Effector CD4-positive, alpha-beta T cell (primary cell): ENCODE measurements around the gene RAB39B.
"Not testable (repeated sequence)": the region's sequence is repeated elsewhere in the genome, so short reads cannot be mapped to it uniquely, and the experiment has no call there.

Source experiments
- DNase-seq: peaks from one replicate; pipeline ENCODE4 v3.0.0-alpha.2; 2020
- total RNA-seq: gene quantifications from one replicate; lab custom pipeline; 2026; lab: John Stamatoyannopoulos, UW

Gene RAB39B, protein sequence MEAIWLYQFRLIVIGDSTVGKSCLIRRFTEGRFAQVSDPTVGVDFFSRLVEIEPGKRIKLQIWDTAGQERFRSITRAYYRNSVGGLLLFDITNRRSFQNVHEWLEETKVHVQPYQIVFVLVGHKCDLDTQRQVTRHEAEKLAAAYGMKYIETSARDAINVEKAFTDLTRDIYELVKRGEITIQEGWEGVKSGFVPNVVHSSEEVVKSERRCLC
- total RNA-seq: 16.1 reads per million, percentile 42 among the genes with 10 or more reads in this experiment

DNA sequence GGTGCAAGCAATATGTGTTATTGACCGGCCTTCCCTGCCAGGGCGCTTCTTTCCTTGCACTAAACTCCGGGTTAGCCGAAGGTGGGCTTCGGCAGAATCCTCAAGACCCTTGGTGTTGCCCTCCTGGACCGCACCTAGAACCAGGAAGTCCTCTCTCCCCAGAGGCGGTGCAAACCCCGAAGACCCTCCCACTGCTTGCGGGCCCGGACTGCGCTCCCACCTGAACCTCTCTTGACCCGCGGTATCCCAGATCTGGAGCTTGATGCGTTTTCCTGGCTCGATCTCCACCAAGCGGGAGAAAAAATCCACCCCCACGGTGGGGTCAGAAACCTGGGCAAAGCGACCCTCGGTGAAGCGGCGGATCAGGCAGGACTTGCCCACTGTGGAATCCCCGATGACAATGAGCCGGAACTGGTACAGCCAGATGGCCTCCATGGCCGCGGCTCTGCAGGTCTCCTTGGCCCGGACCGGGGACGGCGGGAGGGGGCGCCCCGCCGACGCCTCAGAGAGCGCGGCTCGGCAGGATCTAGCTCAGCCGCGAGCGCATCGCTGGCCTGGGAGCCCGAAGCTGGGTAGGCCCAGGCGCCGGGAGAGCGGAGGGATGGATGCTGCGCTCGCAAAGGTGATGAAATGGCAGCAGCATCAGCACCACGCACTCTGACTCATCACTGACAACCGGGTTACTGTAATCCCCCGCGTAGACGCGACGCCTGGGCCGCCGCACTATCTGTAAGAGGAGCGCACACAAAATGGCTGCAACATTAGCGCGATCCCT is at the start of gene RAB39B:
RAB39B (minus strand) TSS at position 638 of the 775 bp plus-strand sequence; CDS start at position 435, 203 bp downstream.
- peak; percentile 56 for DNase-seq

DNA sequence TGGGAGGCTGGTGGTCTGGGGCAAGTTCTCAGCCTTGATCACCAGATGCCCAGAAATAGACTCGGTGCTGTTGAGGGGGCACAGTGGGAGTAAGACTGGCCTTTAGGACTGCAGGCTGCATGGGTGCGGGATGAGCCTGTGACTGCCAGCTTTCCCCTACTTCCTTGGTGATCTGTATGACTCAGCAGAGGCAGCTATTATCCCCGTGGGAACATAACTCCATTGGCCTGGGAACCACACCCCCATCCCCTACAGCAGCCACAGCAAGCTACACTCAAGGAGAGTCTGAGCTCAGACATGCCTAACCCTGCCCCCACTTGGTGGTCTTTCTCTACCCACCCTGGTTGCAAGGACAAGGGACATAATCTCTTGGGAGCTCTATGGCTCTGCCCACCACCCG is 49.5 kb upstream of the RAB39B start:
- DNase-seq: no peak

DNA sequence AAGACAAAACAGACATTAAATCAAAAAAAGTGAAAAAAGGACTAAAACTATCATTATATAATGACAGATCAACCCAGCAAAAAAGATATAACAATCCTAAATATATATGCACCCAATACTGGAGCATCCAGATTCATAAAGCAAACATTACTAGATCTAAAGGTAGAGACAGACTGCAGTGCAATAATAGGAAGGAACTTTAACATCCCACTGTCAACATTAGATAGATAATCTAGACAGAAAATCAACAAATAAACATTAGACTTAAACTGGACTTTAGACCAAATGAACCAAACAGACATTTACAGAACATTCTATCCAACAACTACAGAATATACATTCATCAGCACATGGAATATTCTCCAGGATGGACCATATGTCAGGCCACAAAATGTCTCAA is 29.5 kb upstream of the RAB39B start:
- DNase-seq: no peak

DNA sequence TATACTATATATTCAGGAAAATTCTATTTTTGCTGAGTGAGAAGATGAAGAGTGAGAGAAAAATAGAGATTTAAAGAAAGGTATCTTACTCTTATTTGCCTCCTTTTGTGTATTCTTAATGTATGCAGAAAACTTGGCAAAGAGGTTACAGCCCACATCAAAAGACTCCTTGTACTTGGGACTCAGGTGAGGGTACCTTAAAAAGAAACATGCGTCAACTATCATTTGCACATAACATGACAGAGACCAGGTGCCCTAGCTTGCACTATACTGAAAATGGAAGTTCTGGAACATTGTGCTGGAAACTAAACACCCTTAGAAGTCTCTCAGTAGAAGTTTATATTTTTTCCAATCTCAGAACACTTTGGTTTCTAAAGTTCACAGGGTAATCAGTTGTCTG is 15.6 kb upstream of the RAB39B start:
- DNase-seq: no peak

DNA sequence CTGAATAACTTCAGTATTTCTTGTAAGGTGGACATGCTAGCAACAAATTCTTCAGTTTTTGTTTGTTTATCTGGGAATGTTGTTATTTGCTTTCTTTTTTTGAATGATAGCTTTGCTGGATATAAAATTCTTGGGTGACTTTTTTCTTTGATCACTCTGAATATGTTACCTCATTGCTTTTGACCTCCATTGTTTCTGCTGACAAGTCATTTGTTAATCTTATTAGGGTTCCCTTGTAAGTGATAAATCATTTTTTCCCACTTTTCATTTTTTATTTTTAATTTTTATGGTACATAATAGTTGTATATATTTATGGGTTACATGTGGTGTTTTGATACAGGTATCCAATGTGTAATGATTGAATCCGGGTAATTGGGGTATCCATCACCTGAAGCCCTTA is 6.7 kb upstream of the RAB39B start:
- DNase-seq: no peak

DNA sequence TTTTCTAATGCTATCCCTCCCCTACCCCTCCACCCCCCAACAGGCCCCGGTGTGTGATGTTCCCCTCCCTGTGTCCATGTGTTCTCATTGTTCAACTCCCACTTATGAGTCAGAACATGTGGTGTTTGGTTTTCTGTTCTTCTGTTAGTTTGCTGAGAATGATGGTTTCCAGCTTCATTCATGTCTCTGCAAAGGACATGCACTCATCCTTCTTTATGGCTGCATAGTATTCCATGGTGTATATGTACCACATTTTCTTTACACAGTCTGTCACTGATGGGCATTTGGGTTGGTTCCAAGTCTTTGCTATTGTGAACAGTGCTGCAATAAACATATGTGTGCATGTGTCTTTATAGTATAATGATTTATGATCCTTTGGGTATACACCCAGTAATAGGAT is 3.7 kb upstream of the RAB39B start:
- not testable (repeated sequence) for DNase-seq

DNA sequence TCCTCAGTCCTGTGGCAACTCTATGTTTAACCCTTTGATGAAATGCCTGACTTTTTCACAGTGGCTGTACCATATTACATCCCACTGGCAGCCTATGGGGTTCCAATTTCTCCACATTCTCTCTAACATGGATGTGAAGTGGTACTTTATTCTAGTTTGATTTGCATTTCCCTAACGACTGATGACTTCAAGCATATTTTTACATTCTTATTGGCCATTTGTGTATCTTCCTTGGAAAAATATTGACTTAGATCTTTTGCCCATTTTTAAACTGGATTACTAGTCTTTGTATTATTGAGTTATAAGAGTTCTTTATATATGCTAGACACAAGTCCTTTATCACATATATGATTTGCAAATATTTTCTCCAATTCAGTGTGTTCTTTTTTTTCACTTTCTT is 2.1 kb upstream of the RAB39B start:
- DNase-seq: no peak

DNA sequence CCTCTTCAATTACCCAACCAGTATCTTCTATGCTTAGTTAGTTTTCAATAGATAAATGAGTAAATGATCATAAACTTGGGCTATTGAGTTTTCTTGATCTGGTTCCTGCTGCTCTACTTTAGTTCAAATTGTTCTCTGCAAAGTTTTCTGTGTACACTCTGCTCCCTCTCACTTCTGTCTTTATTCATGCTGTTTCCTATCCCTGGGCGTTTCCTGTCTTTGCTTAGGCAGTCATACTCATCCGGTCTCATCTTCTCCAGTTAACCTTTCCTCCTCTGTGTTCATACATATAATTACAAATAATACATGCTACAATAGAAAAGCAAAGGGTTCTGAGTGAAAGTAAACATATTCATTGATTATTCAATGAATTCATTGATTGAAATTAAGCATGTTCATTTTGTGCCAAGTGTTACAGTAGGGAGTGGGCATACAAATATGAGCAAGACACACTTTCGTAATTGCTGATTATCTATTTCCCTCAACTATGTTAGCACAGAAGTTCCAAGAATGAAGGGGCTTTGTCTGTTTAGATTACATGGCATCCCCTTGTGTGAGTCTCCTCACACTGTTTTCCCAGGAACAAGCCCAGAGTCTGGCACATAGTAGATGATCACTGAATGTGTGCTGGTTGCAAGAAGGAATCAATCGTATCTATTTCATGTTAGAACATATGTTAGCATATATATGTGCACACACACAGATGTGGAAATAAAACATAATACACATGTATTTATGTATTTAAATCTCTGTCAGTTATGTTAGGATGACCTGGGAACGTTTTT is 1.1 kb downstream of the RAB39B start:
- no peak for DNase-seq

DNA sequence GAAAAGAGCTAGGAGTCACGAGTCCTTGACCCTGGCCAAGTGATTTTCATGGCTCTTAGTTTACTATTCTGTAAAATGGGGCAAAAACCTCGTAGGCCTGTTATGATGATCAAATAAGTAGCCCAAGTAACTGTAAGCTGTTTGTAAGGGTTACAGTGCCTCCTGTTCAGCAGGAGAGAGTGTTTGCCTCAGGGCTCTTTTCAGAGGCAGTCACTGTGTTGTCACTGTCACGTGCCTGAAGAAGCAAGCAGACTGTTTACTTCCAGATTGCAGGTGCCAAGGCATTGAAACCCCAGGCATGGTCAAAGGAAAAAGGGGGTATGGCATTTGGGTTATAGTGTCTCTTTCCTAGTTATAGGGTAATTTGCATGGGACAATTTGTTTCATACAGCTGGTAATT is 4.5 kb downstream of the RAB39B start:
- DNase-seq: no peak

DNA sequence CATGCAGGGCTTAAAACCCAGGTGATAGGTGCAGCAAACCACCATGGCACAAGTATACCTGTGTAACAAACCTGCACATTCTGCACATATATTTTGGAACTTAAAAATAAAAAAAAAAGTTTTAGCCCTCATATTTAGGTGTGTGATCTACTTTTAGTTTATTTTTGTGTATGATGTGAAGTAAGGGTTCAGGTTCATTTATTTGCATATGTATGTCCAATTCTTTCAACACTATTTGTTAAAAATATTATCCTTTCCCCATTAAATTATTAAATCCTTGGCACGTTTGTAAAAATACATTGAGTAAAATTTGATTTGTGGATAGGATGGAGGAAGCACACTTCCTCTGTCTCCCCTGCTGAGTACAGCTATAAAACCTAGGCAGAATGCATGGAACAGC is 12.9 kb downstream of the RAB39B start:
- DNase-seq: no peak

DNA sequence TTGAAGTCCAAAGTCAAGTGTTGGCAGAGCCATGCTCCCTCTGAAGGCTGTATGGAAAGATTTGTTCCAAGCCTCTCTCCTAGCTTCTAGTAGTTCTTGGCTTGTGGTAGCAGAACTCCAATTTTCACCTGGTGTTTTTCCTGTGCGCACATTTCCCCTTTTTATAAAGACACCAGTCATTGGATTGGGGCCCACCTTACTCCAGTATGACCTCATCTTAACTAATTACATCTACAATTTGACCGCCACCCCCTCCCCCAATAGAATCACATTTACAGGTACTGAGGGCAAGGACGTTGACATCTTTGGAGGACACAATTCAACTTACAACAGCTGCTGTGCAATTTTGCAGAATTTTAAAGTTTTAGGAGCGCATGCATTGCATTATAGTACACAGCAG is 16.8 kb downstream of the RAB39B start:
- no peak for DNase-seq

DNA sequence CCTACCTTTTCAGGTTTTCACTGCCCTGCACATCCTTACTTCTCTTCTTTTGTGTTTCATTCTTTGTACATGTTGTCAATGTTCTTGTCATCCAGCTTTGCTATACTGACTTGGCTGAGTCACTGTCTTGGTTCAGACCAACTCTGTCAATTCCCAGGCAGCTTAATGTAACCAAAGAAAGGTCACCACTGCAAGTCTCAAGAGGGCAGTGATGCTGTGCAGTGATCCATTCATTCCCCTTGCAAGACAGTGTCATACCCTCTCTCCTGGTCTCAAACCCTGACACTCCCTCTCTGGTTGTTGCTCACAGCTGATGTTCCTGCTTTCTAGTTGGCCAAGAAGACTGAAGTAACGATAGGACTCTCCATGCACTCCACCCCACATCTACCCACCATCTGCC is 17.5 kb downstream of the RAB39B start:
- DNase-seq: no peak

DNA sequence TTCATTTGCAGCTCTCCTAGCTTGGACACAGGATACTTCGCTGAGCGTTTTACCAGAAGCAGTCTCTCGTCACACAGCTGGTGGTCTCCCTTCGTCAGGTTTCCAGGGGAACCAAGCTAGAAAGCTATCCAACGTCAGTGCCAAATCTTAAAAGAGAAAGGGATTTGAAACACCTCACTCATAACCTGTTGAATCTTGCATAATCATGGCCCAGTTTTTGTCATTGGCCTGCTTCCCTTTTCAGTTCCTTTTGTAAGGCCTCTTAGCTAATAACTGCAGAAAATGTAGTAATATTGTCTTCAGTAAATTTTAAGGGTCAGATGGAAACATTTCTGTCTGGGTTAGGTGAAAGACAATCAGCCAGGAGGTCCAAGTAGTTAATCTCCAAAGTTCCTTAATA is 22.0 kb downstream of the RAB39B start:
- DNase-seq: no peak

DNA sequence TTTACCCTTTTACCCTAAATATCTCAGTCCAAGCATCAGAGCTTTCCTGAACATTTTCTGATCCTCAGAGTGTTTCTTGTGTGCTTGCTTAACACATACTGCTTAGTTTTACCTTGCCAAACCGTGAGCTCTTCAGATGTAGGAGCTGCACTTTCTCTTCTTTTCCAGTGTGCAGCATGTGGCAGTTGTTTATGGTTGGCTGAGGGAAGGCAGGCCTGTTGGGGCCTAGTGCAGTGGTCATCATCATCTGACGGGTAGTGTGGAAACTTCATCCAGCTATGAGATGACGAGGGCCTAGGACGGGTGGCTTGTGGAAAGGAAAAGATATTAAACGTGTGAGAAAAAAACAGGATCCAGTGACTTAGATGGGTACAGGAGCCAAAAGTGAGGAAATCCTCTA is 26.6 kb downstream of the RAB39B start:
- DNase-seq: no peak

DNA sequence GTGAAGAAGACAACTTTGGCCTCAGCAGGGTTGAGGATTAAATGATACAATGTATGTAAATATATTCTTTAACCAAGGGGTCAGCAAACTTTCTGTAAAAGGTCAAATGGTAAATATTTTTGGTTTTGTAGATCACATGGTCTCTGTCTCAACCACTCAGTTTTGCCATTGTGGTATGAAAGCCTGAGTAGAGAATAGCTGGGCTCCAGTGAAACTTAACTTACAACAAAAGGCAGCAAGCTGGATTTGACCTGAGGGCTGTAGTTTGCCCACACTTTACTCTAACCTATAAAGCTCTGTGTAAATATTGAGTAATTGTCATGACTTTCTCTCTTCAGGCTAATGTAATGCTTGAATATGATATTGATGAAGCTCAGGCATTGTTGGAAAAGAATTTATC is 28.4 kb downstream of the RAB39B start:
- no peak for DNase-seq

DNA sequence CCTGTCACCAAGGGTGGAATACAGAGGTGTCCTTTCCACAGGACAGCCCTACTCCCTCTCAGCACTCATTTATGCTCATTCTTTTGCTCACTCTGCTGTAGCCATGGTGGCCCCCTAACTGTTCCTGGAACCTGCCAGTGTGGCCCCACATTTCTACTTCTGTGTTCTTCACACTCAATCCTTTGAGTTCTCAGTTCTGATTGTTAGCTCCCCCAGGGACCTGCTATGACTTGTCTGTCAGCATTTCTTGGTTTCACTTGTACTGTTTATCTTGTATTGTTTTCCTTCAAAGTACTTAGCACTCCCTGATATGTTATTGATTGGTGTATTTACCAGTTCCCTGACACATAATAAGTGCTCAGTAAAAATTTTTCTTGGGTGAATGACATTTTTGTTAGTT is 33.1 kb downstream of the RAB39B start:
- no peak for DNase-seq

DNA sequence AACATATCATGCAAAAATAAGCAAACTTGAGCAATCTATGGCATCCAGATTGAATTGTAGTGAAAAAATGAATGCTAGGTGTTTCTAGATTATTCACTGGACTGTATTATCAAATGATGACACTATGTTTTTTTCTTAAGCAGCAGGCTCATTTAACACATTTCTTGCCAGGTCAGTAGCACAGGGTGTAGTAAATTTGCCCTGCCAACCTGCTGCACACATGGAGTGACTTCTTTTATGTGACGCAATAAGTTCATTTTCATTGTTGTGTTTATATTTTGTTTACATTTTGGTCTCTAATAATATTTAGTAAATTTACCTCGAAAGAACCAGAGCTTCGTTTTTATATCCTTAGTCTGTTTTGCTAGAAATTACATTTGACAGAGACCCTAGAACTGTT is 38.5 kb downstream of the RAB39B start:
- no peak for DNase-seq

DNA sequence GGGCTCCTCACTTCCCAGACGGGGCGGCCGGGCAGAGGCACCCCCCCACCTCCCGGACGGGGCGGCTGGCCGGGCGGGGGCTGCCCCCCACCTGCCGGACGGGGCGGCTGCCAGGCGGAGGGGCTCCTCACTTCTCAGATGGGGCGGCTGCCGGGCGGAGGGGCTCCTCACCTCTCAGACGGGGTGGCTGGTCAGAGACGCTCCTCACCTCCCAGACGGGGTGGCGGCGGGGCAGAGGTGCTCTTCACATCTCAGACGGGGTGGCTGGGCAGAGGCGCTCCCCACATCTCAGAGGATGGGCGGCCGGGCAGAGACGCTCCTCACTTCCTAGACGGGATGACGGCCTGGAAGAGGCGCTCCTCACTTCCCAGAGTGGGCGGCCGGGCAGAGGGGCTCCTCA is 40.5 kb downstream of the RAB39B start:
- DNase-seq: not testable (repeated sequence)

DNA sequence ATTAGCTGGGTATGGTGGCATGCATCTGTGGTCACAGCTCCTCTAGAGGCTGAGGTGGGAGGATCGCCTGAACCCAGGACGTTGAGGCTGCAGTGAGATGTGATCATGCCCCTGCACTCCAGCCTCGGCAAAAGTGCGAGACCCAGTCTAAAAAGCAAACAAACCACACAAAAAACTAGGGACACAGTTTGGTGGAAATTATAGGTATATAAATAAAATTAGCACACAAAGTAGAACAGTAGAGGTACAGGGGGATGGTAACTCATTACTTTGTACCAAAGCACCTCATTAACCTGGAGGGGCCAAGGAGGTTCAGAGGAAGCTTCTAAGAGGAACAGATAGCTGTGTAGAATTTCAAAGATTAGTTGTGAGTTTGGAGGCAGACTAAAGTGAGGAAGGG is 42.9 kb downstream of the RAB39B start:
- DNase-seq: no peak

DNA sequence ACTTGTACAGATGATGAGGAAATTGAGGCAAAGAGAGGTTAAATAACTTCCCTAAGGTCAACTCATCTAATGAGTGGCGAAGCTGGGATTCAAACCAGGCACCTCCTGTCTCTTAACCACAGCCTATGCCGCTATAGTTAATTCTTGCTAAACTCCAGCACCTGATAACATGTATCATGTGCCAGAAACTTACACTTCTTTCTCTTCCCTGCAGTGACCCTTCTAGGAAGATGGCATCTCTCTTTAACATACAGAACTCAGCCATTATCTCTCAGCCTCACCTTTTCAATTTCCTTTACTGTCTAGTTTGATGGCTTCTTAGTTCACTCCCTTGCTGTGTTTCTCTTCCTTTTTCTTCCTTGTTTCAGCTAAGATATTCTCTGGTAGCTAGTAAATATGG is 45.5 kb downstream of the RAB39B start:
- DNase-seq: no peak

DNA sequence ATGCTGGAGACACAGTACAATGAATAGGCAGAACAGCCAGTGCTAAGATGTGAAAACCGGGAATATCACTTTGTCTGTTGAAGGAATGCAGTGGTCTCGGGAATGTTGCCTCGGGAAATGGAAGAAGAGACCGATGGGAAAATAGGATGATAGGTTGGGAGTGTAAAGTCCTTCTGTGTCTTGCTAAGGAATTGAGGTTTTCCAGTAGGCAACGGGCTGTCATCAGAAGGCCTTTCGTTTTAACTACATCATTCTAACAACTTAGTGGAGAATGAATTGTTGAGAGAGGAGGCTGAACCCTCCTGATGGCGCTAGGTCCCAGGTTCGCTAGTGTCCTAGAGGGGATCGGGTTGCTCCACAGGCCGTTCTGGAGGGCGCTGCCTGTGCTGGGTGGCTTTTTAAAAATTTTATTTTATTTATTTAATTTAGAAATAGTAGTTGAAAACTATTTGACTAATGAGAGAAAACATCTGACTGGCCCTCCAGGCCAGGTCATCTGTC is 47.3 kb downstream of the RAB39B start:
- DNase-seq: no peak

DNA sequence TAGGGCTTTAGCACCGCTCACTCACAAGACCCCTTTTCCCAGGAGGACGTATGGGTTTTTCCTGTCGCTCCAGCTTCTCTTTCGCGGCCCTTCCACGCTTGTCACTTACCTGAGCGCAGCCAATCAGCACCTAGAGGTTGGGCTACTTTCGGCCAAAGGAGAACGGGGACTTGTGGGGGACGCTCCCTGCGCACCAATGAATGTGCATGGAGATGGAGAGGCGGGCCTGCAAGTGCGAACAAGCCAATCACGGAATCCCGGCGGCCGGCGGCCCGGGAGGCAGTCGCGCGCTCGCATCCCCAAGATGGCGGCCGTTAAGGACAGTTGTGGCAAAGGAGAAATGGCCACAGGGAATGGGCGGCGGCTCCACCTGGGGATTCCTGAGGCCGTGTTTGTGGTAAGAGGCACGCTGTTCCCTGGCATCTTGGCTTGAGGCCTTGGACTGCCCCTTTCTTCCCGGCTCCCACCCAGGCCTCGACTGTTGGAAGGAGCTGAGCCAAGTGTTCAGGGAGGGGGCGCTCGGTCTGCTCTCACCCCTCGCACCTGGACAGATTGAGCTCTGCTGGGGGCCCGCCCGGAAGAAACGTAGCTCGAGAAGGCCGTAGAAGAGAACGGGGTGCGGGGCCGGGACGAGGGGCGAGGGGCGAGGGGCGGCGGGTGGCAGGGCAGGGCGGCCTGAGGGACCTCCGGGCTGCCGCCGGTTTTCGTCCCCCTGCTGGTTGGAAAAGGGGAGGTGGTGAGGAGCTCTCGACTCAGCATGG is 47.9 kb downstream of the RAB39B start, which contains the start of gene VBP1:
VBP1 (plus strand) TSS at position 282 of the 761 bp plus-strand sequence; CDS start at position 305, 23 bp downstream.
- DNase-seq: peak; percentile 81
